Mesenchymal stem cell (in vitro differentiated cells and primary cell): ENCODE measurements around the gene FRMD8. TPM values are rescaled to one million over a fixed set of nuclear protein-coding genes. Genes with fewer than 3 reads are reported as not detected.

Experiments used
- small RNA-seq: library from polyadenylated mRNA; stranded (forward); fragments of <200 nt; extraction: miRNeasy Mini kit (QIAGEN cat#:217004); gene quantifications from one replicate; pipeline ENCODE3, GENCODE V24; 2013; ENCODE audit warnings: low read depth

The FRMD8 gene

Small RNA genes within 50 kb of the gene (small RNA-seq; reads per million reads assigned to genes)
- not detected for gene RF01684
